NCI-H187 treated with DMSO at 0.1 percent for 48 hours (cell line): ENCODE measurements around the gene STARD8.
"Not testable (repeated sequence)": the region's sequence is repeated elsewhere in the genome, so short reads cannot be mapped to it uniquely, and the experiment has no call there.

Source experiments
- DNase-seq: peaks from one replicate; lab custom pipeline; 2025; lab: John Stamatoyannopoulos, UW

Gene STARD8

GRCh38 chrX:68658530-68658929 is 11.1 kb downstream of the STARD8 start:
- no peak for DNase-seq

- no peak for DNase-seq
Measured at GRCh38 chrX:68659385-68659784, 11.9 kb downstream of the STARD8 start.

DNA sequence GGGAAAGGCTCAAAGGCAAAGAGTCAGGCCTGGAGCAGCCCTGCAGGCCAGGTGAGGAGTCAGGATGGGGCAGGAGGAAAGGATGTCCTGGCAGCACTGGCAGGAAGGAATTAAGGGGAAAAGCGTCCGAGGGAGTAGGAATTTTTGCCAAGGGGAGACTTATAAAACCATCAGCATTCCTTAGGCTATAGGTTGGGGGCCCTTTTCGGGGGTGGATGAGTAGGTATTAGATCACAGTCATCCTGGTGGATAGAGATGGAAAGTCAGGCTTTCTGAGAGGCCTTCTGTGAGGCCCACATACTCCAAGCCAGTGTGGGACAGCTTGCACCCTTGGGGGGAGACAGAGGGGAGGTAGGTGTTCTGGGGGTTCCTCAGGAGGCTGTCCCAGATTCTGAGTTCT is 12.3 kb downstream of the STARD8 start:
- DNase-seq = no peak

GRCh38 chrX:68660746-68661145 is 13.3 kb downstream of the STARD8 start:
- DNase-seq = no peak

DNA sequence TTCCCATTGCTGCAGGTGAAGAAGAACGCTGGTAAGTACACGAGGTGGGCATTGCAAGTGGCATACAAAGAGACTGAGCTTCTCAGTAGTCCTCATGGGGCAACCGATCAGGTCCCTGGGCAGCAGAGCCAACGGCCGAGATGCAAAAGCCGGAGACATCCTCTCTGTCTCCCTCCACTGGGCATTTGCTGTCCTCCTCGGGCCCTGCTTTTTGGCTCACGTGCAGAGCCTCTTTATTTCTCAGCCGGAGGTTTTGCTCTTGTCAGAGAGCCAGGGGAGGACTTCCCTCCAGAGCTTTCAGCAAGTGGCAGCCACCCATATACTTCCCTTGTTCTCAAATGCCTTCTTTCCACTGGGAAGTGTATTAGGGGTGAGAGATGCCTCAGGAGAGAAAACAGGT is 18.0 kb downstream of the STARD8 start:
- DNase-seq = no peak

- DNase-seq = no peak
Measured at GRCh38 chrX:68666580-68666979, 19.1 kb downstream of the STARD8 start.

DNA sequence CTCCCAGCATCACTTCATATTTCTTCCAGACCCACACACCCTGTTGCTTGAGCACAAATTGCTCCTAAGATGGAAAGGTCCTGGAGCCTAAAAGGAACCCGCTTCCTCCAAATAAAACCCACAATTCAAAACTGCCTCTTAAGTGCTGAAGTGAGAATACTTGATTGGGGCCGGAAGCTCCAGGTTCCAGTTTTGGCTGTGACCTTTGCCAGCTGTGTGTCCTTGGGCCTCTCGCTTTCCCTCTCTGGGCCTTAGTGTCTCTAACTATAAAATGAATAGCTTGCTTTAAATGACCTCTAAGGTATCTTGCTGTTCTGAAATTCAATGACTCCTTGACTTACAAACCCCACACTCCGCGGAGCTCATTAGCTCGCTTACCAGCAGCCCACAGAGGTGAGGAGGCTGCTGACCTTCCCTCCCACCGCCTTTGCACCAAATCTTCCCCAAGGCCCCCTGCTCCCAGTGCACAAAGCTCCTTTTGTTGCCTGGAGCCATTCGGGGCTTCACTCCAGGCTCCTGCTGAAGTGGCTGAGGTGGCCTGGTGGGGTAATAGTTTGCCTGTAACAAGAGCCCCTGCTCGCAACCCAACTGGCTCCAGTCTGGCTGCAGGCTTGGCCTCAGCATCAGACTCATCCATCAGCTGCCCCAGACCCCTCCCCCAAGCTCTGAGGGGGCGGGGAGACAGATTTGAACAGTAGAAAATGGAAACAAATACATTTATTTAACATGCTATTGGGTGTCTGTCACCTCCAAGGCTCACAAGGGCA is 21.8 kb downstream of the STARD8 start:
- no peak for DNase-seq

DNA sequence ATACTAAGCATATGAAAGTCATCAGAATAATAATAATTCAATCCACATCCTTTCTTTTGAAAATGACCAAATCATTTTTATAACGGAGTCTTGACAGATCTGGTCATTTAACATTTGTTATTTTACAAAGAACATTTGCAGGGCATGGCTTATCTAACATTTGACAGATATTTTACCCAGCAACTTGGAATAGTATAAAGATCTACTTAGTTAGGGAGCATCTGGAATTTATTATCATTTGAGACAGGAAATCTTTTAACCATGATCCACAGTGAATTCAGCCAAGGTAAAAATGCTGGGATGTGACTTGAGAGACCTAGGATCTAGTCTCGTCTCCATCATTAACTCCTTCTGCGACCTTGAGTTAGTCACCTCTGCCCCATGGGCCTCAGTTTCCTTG is 22.4 kb downstream of the STARD8 start:
- DNase-seq = no peak

- DNase-seq = no peak
Measured at GRCh38 chrX:68671221-68671620, 23.8 kb downstream of the STARD8 start.

- DNase-seq = no peak
Measured at GRCh38 chrX:68672581-68673318, 25.3 kb downstream of the STARD8 start.

DNA sequence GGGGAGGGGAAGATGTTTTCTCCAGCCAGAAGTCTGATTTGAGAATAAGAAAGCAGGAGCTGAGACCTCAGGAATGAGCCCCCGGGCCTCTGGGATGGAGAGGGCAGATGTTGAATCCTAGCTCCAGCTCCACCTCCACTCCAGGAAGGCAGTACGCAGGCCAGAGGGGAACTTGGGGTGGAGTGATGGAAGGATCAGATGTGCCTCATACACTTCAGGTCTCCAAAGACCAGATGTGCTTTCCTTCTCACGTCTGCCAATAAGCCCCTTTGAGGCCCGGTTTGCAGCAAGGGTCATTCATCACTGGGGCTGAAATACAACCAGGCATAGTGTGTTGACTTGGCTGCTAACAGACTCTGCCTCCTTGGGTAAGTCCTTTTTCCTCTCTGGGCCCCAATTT is 28.1 kb downstream of the STARD8 start:
- DNase-seq = no peak

GRCh38 chrX:68676335-68676734 is 28.9 kb downstream of the STARD8 start:
- no peak for DNase-seq

GRCh38 chrX:68677998-68678397 is 30.5 kb downstream of the STARD8 start:
- no peak for DNase-seq

- no peak for DNase-seq
Measured at GRCh38 chrX:68681443-68681941, 34.0 kb downstream of the STARD8 start.

DNA sequence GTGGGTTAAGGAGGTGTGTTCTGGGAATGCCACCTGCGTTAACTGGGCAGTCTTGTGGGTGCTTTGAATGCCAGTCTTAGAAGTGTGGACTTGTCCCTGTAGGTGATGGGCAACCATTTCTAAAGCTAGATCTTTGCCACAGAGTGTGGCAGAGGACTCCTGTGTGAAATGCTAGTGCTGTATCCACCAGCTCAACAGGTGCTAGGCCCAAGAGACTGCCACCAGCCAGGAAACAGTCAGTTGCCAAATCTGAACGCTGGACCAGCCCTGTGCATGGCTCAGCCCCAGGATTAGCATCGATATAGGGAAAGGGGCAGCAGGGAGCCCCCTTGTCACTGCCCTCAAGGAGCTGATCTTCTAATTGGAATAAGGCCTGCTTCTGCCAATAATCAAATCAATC is 35.3 kb downstream of the STARD8 start:
- DNase-seq = no peak

- no peak for DNase-seq
Measured at GRCh38 chrX:68683580-68683979, 36.1 kb downstream of the STARD8 start.

- DNase-seq = no peak
Measured at GRCh38 chrX:68684291-68684918, 36.9 kb downstream of the STARD8 start.

DNA sequence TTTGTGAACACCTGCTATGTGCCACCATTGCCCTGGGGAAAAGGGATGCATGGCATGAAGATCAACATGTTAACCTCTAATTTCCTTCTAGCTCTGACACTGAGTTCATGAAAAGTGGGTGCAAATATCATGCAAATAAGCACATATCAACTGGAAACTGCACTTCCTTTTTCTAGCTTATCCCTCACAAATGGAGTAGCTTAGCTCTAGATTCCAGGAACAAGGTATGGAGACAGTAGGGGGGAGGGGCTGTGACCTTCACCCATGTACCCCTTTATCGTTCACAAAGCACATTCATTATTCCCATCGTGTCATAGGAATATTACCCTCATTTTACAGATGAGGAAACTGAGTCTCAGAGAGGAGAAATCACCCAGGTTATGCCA is 37.4 kb downstream of the STARD8 start:
- no peak for DNase-seq

DNA sequence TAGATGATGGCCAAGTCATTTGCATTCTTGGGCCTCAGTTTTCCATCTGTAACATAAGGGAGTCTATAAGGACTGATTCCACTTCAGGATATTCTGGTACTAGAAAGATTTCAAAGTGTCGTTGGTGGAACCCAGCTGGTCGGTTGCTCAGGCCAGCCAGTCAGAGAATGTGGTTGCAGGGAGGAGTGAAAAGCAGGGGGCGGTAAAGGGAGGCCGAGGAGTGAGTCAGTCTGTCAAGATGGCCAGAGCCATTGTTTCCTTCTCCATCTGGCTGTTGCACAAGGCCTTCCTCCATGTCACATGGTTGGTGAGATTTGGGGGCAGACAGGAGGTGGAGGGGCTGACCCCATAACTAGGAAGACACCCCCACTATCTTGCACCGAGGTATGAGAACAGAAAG is 38.2 kb downstream of the STARD8 start:
- no peak for DNase-seq

DNA sequence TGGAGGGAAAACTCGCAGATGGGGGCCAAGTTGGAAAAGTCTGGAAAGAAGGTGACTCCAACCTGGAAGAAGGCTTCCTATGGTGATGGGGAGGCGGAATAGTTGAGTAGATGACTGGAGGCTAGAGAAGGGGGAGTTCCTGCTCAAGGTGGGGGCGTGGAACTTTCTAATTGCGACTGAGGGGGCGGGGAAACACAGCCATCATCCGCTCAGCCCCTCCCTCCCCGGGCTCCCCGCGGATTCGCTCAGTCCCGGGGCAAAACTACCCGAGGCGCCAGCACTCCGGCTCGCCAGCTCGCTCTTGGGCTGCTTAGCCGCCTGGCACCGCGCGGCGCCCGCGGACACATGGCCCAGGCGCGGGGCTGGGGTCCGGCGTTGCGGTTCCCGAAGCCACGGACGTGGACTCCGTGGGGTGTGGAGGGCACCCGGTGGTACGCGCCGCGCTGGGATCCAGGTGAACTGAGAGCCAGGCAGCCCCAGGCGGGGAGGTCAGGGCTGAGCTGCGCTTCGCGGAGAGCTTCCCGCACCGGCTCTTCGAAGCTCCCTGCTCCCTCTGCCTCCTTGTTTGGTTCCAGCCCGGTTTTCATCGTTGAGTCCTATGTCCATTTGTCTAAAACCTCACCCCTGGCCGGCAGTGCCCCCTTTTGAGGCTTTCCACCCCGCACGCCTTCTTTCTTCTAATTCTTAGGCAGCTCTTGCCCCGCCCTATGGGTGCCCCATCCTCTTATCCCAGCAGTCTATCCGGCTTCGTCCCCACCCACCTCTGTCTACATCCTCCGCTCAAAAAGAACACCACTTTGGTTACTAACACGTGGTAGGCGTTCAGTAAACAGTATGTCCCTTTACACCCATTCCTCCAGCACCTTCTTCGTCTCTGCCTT is 38.9 kb downstream of the STARD8 start:
- no peak for DNase-seq

DNA sequence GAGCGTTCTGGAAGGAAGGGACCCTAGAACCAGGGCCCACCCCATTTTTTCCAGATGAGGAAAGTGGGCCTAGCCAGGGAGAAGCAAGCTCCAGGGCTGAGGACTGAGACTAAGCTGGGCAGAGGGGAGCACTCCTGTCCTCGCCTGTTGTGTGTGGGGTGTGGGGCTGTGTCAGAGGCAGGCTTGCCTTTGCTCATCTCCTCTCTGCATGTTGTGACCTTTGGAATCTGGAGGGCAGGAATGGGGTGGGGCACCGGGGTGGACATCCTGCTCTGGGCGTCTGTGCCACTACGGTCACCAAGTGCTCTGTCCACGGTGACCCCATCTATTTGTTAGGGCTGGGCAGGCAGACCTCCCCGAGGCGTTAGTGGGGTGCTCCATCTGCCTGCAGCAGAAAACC is 41.5 kb downstream of the STARD8 start:
- not testable (repeated sequence) for DNase-seq

DNA sequence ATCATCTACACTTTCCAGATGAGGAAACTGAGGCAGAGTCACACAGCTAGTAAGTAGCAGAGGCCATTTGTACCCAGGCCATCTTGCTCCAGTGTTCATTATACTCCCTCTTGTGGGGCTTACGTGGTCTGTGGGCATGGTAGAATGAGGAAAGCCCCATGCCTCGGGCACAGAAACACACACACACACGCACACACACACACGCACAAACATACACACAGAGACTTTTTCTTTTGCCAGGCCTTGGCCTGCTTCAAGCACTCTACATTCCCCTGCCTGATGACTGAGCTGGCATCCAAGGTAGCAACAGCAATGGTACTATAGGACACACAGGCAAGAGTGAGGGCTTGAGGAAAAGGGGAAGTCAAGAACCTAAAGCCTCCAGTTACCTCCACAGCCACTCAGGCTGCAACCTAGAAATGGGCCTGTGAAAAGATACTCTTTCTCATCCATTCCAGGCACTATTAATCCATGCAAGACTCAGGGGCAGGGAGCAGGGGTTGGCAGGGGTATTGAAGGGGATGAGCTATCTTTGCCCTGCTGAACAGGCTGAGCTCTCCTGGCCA is 43.6 kb downstream of the STARD8 start:
- no peak for DNase-seq
